HepG2 (cell line): ENCODE measurements around the gene MRPS5. TPM values are rescaled to one million over a fixed set of nuclear protein-coding genes. Genes with fewer than 3 reads are reported as not detected.

Source experiments
- CBX2 ChIP-seq, 2 experiments: fragments of 200-600 bp in 1 of 2; sonication (generic); formaldehyde crosslinking in 1 of 2; IDR thresholded peaks; 2 replicates each; pipeline versions ENCODE4 v1.7.0 to v1.8.1; 2018 to 2022; ENCODE audit warnings: low read depth in 2 of 2, low read length in 1 of 2, mild to moderate bottlenecking in 1 of 2, missing genetic modification reagents in 1 of 2
- DR1 ChIP-seq: sonication (generic); formaldehyde crosslinking; IDR thresholded peaks from 2 replicates; pipeline ENCODE4 v1.8.0; 2021; ENCODE audit warnings: mild to moderate bottlenecking, missing genetic modification reagents, inconsistent platforms
- EHMT2 ChIP-seq: fragments of 200-600 bp; sonication (generic); IDR thresholded peaks from 2 replicates; pipeline ENCODE4 v1.7.0; 2017; ENCODE audit warnings: antibody characterized with exemption, low read depth, low read length, borderline replicate concordance
- FOXA3 ChIP-seq: IDR thresholded peaks from 2 replicates; pipeline ENCODE4 v1.6.1; 2016; ENCODE audit warnings: missing genetic modification reagents, missing compliant biosample characterization
- HNRNPH1 ChIP-seq: fragments of 200-400 bp; formaldehyde crosslinking; optimal IDR thresholded peaks from 2 replicates; pipeline ENCODE3; 2017; ENCODE audit warnings: mild to moderate bottlenecking, low read depth, low read length
- IRF1 ChIP-seq: sonication (generic); formaldehyde crosslinking; IDR thresholded peaks from 2 replicates; pipeline ENCODE4 v1.4.0; 2020; ENCODE audit warnings: low read depth, mild to moderate bottlenecking, missing genetic modification reagents
- MEF2D ChIP-seq: sonication (generic); formaldehyde crosslinking; IDR thresholded peaks from 2 replicates; pipeline ENCODE4 v1.5.1; 2020; ENCODE audit warnings: mild to moderate bottlenecking, missing genetic modification reagents
- MXD4 ChIP-seq: IDR thresholded peaks from 2 replicates; pipeline ENCODE4 v1.6.1; 2016; ENCODE audit warnings: mild to moderate bottlenecking, missing biosample characterization, missing genetic modification reagents
- NONO ChIP-seq, 2 experiments: fragments of 450-650 bp in 1 of 2; sonication (generic) in 1 of 2; formaldehyde crosslinking in 1 of 2; IDR thresholded peaks in 1 of 2; conservative IDR thresholded peaks in 1 of 2; 2 replicates each; pipeline versions ENCODE4 v1.6.1 to v1.8.0; 2017 to 2022; ENCODE audit warnings: mild to moderate bottlenecking in 1 of 2, missing genetic modification reagents in 1 of 2, moderate library complexity in 1 of 2
- PHB2 ChIP-seq: fragments of 450-650 bp; IDR thresholded peaks from 2 replicates; pipeline ENCODE4 v1.6.1; 2018; ENCODE audit not compliant: partially characterized antibody
- RARG ChIP-seq: sonication (generic); formaldehyde crosslinking; IDR thresholded peaks from 2 replicates; pipeline ENCODE4 v1.4.0; 2020; ENCODE audit warnings: low read depth, mild to moderate bottlenecking, missing genetic modification reagents
- REL ChIP-seq: sonication (generic); formaldehyde crosslinking; conservative IDR thresholded peaks from 2 replicates; pipeline ENCODE4 v1.8.0; 2022; ENCODE audit warnings: mild to moderate bottlenecking, missing genetic modification reagents, moderate library complexity
- STAT6 ChIP-seq: sonication (generic); formaldehyde crosslinking; IDR thresholded peaks from 2 replicates; pipeline ENCODE4 v1.4.0; 2020; ENCODE audit warnings: missing genetic modification reagents, mild to moderate bottlenecking, borderline replicate concordance
- U2AF1 ChIP-seq: fragments of 200-400 bp; formaldehyde crosslinking; optimal IDR thresholded peaks from 2 replicates; pipeline ENCODE3; 2017; ENCODE audit warnings: mild to moderate bottlenecking, low read depth, low read length
- XBP1 ChIP-seq: sonication (generic); formaldehyde crosslinking; IDR thresholded peaks from 2 replicates; pipeline ENCODE4 v1.5.0; 2020; ENCODE audit warnings: missing genetic modification reagents
- ZBTB14 ChIP-seq: sonication (generic); formaldehyde crosslinking; IDR thresholded peaks from 2 replicates; pipeline ENCODE4 v1.4.0; 2020; ENCODE audit warnings: missing genetic modification reagents
- ZBTB7B ChIP-seq: sonication (generic); formaldehyde crosslinking; IDR thresholded peaks from 2 replicates; pipeline ENCODE4 v1.4.0; 2020; ENCODE audit warnings: missing genetic modification reagents
- ZFP36L1 ChIP-seq: sonication (generic); formaldehyde crosslinking; IDR thresholded peaks from 2 replicates; pipeline ENCODE4 v1.8.0; 2022; ENCODE audit warnings: mild to moderate bottlenecking, missing genetic modification reagents, moderate library complexity
- ZNF160 ChIP-seq: sonication (generic); formaldehyde crosslinking; IDR thresholded peaks from 2 replicates; pipeline ENCODE4 v1.8.0; 2022; ENCODE audit warnings: mild to moderate bottlenecking, inconsistent platforms, missing genetic modification reagents
- ZNF205 ChIP-seq: IDR thresholded peaks from 2 replicates; pipeline ENCODE4 v1.6.1; 2018; ENCODE audit warnings: missing biosample characterization, missing genetic modification reagents
- ZNF329 ChIP-seq: sonication (generic); formaldehyde crosslinking; IDR thresholded peaks from 2 replicates; pipeline ENCODE4 v1.9.0; 2021; ENCODE audit warnings: low read depth, mild to moderate bottlenecking, missing genetic modification reagents
- ZNF430 ChIP-seq: sonication (generic); formaldehyde crosslinking; IDR thresholded peaks from 2 replicates; pipeline ENCODE4 v1.9.0; 2021; ENCODE audit warnings: mild to moderate bottlenecking, missing genetic modification reagents
- ZNF891 ChIP-seq: sonication (generic); formaldehyde crosslinking; IDR thresholded peaks from 2 replicates; pipeline ENCODE4 v1.5.0; 2020; ENCODE audit warnings: mild to moderate bottlenecking, missing genetic modification reagents
- ZSCAN20 ChIP-seq: sonication (generic); formaldehyde crosslinking; IDR thresholded peaks from 2 replicates; pipeline ENCODE4 v1.4.0; 2020; ENCODE audit warnings: missing genetic modification reagents, mild to moderate bottlenecking, borderline replicate concordance
- ZSCAN30 ChIP-seq: sonication (generic); formaldehyde crosslinking; IDR thresholded peaks from 2 replicates; pipeline ENCODE4 v1.5.0; 2020; ENCODE audit warnings: mild to moderate bottlenecking, missing genetic modification reagents
- polyA plus RNA-seq, 8 experiments: library from polyadenylated mRNA; depleted of rRNA in 3 of 8; stranded (reverse) in 7 of 8; unstranded in 1 of 8; fragments of >200 nt; fragmentation: Illumina TruSeq in 4 of 8; extraction: Trizol in 4 of 8; gene quantifications; 2 replicates each; pipeline versions ENCODE4 v1.2.1 to v1.2.3, GENCODE V29; 2011 to 2016; ENCODE audit warnings: low read depth in 4 of 8, missing spikeins in 1 of 8, mixed read lengths in 1 of 8; ENCODE audit not compliant: insufficient read depth in 1 of 8
- total RNA-seq, 5 experiments: library from RNA; depleted of rRNA; stranded (reverse); fragments of >200 nt; fragmentation: Illumina TruSeq; extraction: Trizol; gene quantifications; 2 replicates each; pipeline ENCODE4 v1.2.3, GENCODE V29; 2016; ENCODE audit warnings: low read depth in 1 of 5

The MRPS5 gene
- total and polyA plus RNA-seq, 2 of the 13 experiments (the other 11 are each of a cell fraction or from before 2014, with no cell fraction given) = 98.8 to 134 TPM

GRCh38 chr2:95121407-95122196 lies at the start of gene MRPS5 (continued):
- TF ChIP-seq REL (CRISPR knock-in tag) (peak; percentile 62; the same call in 1 of the 2 replicates), ZBTB7B (CRISPR knock-in tag) (peak; percentile 60; the same call in 1 of the 2 replicates), STAT6 (peak; percentile 92; the same call in 1 of the 2 replicates), ZSCAN20 (CRISPR knock-in tag) (peak; percentile 97), ZBTB14 (no peak), MEF2D (CRISPR knock-in tag) (no peak), U2AF1 (no peak), IRF1 (CRISPR knock-in tag) (0 out of 2 replicates have a peak, but pooled peaks have one; percentile 88), DR1 (CRISPR knock-in tag) (peak; percentile 56; the same call in 1 of the 2 replicates), PHB2 (no peak), ZNF430 (CRISPR knock-in tag) (0 out of 2 replicates have a peak, but pooled peaks have one; percentile 41), ZNF205 (CRISPR knock-in tag) (peak; percentile 72; the same call in 1 of the 2 replicates), CBX2 (IDR thresholded peaks at IDR 0.05; ENCODE audit: low read depth, low read length) (no peak), CBX2 (CRISPR knock-in tag; IDR thresholded peaks at IDR 0.05; ENCODE audit: low read depth) (no peak), ZNF329 (CRISPR knock-in tag) (no peak), RARG (CRISPR knock-in tag) (no peak), XBP1 (no peak), FOXA3 (peak; percentile 49), ZFP36L1 (CRISPR knock-in tag) (peak; percentile 79; the same call in 1 of the 2 replicates), EHMT2 (no peak), NONO (IDR thresholded peaks at IDR 0.05) (no peak), NONO (CRISPR knock-in tag; conservative IDR thresholded peaks at IDR 0.05) (peak; percentile 98), HNRNPH1 (no peak), ZNF160 (CRISPR knock-in tag) (peak; percentile 42; the same call in 1 of the 2 replicates), ZSCAN30 (CRISPR knock-in tag) (peak; percentile 12), MXD4 (CRISPR knock-in tag) (peak; percentile 80; the same call in 1 of the 2 replicates), ZNF891 (CRISPR knock-in tag) (peak; percentile 77; the same call in 1 of the 2 replicates)
